ENCODE measurements around the gene OR4B1.

Gene OR4B1

GRCh38 chr11:48263423-48263911 lies 46.9 kb downstream of the OR4B1 start, which contains the start of gene OR4X1:
OR4X1 (plus strand) TSS chr11:48263861; CDS start chr11:48263861, 0 bp downstream.
- DNase-seq, result no peak

Data from right hindlimb (tissue), 1 donor.